ENCODE measurements around the gene SNAPC1.
"Not testable (repeated sequence)": the region's sequence is repeated elsewhere in the genome, so short reads cannot be mapped to it uniquely, and the experiment has no call there.

SNAPC1 gene

GRCh38 chr14:61761959-61762786, at the start of gene SNAPC1:
Gene SNAPC1, plus strand, starts transcription at chr14:61762420. Its CDS starts 41 bp downstream, at chr14:61762461.
- FAIRE-seq = peak; percentile 89

- peak; percentile 98 for FAIRE-seq
Observed at GRCh38 chr14:61713724-61714437, 48.3 kb upstream of the SNAPC1 start.

- FAIRE-seq = no peak
Observed at GRCh38 chr14:61716956-61717355, 45.3 kb upstream of the SNAPC1 start.

- no peak for FAIRE-seq
Observed at GRCh38 chr14:61718039-61718438, 44.2 kb upstream of the SNAPC1 start.

- FAIRE-seq = no peak
Observed at GRCh38 chr14:61719344-61720293, 42.6 kb upstream of the SNAPC1 start.

- FAIRE-seq = no peak
Observed at GRCh38 chr14:61720294-61720661, 41.9 kb upstream of the SNAPC1 start.

- no peak for FAIRE-seq
Observed at GRCh38 chr14:61720741-61721140, 41.5 kb upstream of the SNAPC1 start.

GRCh38 chr14:61724133-61724532, 38.1 kb upstream of the SNAPC1 start:
- FAIRE-seq = no peak

- no peak for FAIRE-seq
Observed at GRCh38 chr14:61726778-61727658, 35.2 kb upstream of the SNAPC1 start.

GRCh38 chr14:61730756-61731373, 31.4 kb upstream of the SNAPC1 start:
- FAIRE-seq = peak; percentile 69

- no peak for FAIRE-seq
Observed at GRCh38 chr14:61733972-61734371, 28.2 kb upstream of the SNAPC1 start.

- no peak for FAIRE-seq
Observed at GRCh38 chr14:61736751-61737150, 25.5 kb upstream of the SNAPC1 start.

GRCh38 chr14:61737915-61738314, 24.3 kb upstream of the SNAPC1 start:
- no peak for FAIRE-seq

- FAIRE-seq = no peak
Observed at GRCh38 chr14:61739133-61739532, 23.1 kb upstream of the SNAPC1 start.

- FAIRE-seq = no peak
Observed at GRCh38 chr14:61742371-61742770, 19.8 kb upstream of the SNAPC1 start.

GRCh38 chr14:61744238-61744637, 18.0 kb upstream of the SNAPC1 start:
- no peak for FAIRE-seq

GRCh38 chr14:61746346-61746745, 15.9 kb upstream of the SNAPC1 start:
- FAIRE-seq = not testable (repeated sequence)

- no peak for FAIRE-seq
Observed at GRCh38 chr14:61746881-61747280, 15.3 kb upstream of the SNAPC1 start.

GRCh38 chr14:61747342-61747741, 14.9 kb upstream of the SNAPC1 start:
- FAIRE-seq = no peak

- FAIRE-seq = peak; percentile 26
Observed at GRCh38 chr14:61749264-61749663, 13.0 kb upstream of the SNAPC1 start.

GRCh38 chr14:61749867-61750266, 12.4 kb upstream of the SNAPC1 start:
- FAIRE-seq = no peak
